Stimulated activated CD4-positive, alpha-beta T cell treated with anti-CD3 and anti-CD28 coated beads, Interleukin-15, amount 100 ng/mL, for 48 hours (primary cell): ENCODE results near the gene CH25H.
A peak's percentile ranks its signal among the peaks of the same experiment; 100 is the strongest.
"Not testable (repeated sequence)": the region's sequence is repeated elsewhere in the genome, so short reads cannot be mapped to it uniquely, and the experiment has no call there.

Experiments used
- DNase-seq, 2 donors: peaks; one replicate each; pipeline ENCODE4 v3.0.0-alpha.2; 2020; ENCODE audit warnings: low read depth in 2 of 2

The CH25H gene

GRCh38 chr10:89201345-89202032 lies 5.6 kb downstream of the CH25H start:
- DNase-seq, result no peak

- DNase-seq, result no peak
These were observed 9.6 kb downstream of the CH25H start for GRCh38 chr10:89197473-89197872.

- DNase-seq, result not testable (repeated sequence)
These were observed 15.8 kb downstream of the CH25H start for GRCh38 chr10:89191301-89191700.

GRCh38 chr10:89189211-89189734 lies 17.8 kb downstream of the CH25H start:
- DNase-seq, result no peak

DNA sequence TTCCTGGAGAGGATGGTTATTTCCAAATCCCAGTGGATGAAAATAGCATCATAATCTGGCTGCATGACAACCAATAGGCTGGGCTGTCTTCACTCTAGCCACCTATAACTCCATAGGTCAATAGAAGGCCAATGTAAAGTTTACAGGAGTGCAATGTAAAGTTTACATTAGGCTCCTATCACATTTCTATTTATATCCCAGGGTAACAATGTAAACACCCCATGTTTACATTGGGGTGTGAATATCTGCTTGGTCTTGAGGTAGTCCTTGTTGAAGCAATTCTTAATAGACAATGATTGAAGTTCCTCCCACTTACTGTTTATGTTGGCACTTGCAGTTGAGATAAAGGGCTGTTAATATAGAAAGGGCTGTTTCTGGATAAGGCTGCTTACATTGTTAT lies 21.5 kb downstream of the CH25H start:
- no peak for DNase-seq

DNA sequence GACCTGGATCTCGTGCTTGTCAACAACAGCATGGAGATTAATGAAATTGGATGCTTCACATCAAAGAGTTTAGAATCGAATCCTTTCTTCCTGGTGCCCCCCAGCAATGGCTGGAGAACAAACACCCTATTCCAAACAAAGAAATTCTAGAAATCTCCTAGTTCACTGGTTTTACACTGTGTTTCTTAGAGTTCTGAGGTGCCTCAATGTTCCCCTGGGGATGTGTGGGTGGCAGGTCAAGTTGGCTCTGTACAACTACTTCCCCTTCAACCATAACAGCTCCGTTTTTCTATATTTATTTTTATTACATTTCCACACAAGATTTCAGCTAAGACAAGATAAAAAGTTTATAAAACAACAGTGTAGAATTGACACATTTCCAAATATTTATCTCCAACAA lies 22.5 kb downstream of the CH25H start:
- DNase-seq, result no peak

GRCh38 chr10:89183571-89183970 lies 23.5 kb downstream of the CH25H start:
- DNase-seq, result no peak

GRCh38 chr10:89182894-89183293 lies 24.2 kb downstream of the CH25H start:
- DNase-seq, result no peak

- no peak for DNase-seq
These were observed 31.3 kb downstream of the CH25H start for GRCh38 chr10:89175816-89176215.

GRCh38 chr10:89173075-89173474 lies 34.0 kb downstream of the CH25H start:
- DNase-seq, result no peak

- DNase-seq, result no peak
These were observed 35.1 kb downstream of the CH25H start for GRCh38 chr10:89171996-89172395.

DNA sequence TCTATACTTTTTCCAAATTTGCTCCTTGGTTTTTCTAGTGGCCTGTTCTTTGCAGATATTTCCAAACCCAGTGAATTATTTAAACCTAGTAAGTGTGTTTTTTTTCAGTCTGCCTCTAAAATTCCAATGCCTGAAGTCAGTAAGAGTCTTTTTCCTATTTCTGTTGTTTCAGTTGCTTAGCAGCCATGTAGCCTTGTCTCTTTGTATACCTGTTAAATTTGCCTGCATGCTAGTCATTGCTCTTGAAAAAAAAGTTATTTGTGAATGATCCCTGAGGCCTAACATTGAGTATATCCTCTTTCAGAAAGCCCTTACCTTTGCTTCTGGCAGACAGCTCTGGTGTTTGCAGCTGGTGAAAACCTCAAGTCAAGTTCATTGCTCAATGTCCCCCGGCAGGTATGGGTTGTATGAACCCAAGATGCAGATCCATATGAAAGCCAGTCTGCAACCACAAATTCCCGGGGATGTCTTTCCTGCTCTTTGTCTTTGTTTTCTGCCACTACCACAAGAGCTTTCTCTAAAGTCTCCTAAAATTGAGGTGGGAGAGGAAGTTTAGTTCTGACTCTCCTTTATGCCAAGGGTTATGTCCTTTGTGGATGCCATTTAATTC lies 35.7 kb downstream of the CH25H start:
- no peak for DNase-seq

DNA sequence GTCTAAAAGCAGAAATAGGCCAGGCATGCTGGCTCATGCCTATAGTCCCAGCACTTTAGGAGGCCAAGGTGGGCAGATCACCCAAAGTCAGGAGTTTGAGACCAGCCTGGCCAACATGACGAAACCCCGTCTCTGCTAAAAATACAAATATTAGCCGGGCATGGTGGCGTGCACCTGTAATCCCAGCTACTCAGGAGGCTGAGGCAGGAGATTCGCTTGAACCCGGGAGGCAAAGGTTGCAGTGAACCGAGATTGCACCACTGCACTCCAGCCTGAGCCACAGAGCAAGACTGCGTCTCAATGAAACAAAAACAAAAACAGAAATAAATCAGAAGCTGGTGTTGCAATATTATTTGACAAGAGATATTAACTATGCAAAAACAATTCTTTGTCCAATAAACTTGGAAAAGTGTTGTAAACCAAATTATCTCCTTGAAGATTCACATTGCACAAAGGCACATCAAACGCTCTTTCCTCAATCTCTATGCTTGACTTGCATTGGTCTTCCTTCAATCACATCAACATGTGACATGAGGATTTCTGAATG lies 38.7 kb downstream of the CH25H start:
- not testable (repeated sequence) for DNase-seq

GRCh38 chr10:89167915-89168314 lies 39.2 kb downstream of the CH25H start:
- DNase-seq, result no peak

GRCh38 chr10:89165923-89166322 lies 41.2 kb downstream of the CH25H start:
- DNase-seq, result no peak

GRCh38 chr10:89164920-89165319 lies 42.2 kb downstream of the CH25H start:
- DNase-seq, result no peak

DNA sequence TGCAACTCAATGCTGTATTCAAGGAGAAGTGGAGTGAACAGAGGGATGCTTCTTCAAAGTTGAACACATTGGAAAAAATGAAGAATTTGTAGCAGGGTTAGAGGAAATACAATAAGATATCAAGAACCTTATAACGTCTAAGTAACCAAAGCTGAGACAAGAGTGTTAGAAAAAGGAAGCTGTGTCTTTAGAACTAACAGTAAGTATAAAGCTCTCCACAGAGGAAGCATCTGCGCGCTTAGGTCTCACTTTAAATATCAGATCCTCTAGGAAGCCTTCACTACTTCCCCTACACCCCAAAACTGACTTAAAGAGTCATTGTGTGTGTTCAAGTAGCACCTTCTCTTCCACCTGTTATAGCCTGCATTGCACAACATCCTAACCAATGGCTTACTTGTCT lies 43.0 kb downstream of the CH25H start:
- no peak for DNase-seq

GRCh38 chr10:89163265-89163995 lies 43.7 kb downstream of the CH25H start:
- DNase-seq, result peak; percentile 31 to 41

DNA sequence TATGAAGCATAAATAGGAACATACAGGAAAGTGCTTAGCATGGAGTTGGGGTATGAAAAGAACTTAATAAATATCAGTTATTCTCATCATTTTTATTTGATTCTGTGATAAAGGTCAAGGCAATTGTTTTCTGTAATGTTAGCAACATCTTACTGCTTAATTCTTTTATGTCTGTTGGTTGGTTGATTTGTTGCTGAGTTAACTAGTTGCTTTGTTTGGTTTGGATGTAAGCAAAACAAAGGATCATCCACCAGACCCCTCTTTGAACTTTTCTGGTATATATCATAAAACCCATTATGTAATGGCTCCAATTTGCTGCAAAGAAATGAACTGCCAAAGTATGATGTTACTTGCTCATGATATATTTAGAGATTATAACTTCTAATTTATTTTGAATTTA lies 44.5 kb downstream of the CH25H start:
- DNase-seq, result no peak

- no peak for DNase-seq
These were observed 46.8 kb downstream of the CH25H start for GRCh38 chr10:89160339-89160738.

GRCh38 chr10:89159761-89160160 lies 47.4 kb downstream of the CH25H start:
- DNase-seq, result no peak

DNA sequence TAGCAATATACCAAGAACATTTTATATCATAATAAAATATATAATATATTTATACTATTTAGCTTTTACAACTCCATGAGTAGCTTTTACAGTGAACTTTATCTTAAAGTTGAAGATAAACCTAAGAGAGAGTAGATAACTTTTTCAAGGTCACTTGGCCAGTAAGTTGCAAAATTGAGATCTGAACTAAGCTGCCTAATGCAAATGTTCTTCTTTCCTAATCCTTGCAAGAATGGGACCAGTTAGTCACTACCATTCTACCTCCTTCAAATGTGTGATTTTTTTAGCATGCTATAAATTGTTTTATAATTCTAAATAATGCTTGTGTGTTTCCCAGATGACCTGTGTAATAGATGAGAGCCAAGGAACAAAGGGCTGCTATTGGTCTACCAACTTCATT lies 47.8 kb downstream of the CH25H start:
- no peak for DNase-seq

DNA sequence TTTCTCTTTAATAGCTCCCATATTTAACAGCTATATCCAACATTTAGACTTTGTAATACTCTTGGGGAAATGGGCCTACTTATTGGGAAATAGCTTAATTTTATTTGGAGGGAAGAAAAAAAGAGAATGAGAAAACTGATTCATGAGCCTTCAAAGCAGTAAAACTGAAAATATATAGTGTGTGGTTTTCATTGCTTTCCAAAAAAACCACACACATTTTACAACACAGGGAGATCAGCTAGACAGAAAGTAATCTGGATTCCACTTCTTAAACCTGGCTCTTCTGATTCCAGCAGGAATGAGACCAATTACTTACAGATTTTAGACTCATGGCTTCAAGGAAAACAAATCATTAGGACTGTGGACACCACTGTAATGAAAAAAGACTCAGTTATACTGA lies 48.7 kb downstream of the CH25H start:
- no peak for DNase-seq
